Suppressor macrophage (primary cell): Measurements from ENCODE around the gene RFX2.
A peak's percentile ranks its signal among the peaks of the same experiment; 100 is the strongest.
"Not testable (repeated sequence)": the region's sequence is repeated elsewhere in the genome, so short reads cannot be mapped to it uniquely, and the experiment has no call there.

Experiments used
- DNase-seq, 4 experiments: peaks; one replicate each; pipeline ENCODE4 v3.0.0-alpha.2; 2020 to 2022

Gene RFX2

DNA sequence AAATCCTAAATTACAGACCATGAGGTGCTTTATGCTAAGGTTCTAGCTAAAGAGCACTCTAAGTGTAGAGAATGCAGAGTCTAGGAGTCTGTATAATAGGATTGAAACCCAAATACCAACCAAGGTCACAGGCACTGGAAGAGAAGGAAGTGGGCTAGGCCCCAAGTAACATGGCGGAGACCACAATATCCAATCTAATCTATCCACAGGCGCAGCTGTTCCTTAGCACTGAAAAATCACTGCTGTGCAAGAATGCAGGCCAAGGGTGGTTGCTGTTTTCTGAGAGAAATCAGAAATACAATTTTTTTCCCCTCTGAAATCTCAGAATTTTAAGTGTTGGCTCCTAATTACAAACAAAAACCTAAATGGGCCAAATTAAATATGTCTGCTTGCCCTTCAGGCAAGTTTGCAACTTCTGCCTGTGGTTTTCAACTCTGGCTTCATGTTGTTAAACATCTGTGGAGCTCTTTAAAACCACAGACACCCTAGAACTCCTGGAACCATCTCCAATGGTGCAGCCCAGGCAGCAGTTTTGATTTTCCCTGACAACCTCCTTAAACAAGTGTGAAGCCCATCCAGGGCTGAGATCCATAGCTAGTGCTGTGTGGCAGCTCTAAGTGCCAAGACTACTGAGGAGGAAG is 138.5 kb downstream of the RFX2 start:
- no peak for DNase-seq

DNA sequence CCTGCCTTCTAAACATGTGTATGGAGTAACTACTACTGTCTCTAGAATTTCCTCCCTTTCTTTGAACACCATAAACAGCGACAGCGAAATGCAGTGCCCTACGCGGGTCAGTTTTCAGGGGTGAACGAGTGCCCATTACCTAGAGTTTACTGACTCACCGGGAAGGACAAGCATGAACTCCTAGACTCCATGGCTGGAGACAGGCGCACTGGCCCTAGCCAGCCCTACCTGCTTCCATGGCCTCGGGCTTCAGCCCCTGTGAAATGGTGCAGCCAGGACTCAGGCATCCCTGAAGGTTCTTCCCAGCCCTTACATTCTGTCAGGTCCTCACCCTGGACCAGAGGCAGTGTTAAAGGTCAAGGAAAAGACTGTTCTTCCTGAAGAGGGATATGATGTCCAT is 140.8 kb downstream of the RFX2 start:
- DNase-seq = no peak

DNA sequence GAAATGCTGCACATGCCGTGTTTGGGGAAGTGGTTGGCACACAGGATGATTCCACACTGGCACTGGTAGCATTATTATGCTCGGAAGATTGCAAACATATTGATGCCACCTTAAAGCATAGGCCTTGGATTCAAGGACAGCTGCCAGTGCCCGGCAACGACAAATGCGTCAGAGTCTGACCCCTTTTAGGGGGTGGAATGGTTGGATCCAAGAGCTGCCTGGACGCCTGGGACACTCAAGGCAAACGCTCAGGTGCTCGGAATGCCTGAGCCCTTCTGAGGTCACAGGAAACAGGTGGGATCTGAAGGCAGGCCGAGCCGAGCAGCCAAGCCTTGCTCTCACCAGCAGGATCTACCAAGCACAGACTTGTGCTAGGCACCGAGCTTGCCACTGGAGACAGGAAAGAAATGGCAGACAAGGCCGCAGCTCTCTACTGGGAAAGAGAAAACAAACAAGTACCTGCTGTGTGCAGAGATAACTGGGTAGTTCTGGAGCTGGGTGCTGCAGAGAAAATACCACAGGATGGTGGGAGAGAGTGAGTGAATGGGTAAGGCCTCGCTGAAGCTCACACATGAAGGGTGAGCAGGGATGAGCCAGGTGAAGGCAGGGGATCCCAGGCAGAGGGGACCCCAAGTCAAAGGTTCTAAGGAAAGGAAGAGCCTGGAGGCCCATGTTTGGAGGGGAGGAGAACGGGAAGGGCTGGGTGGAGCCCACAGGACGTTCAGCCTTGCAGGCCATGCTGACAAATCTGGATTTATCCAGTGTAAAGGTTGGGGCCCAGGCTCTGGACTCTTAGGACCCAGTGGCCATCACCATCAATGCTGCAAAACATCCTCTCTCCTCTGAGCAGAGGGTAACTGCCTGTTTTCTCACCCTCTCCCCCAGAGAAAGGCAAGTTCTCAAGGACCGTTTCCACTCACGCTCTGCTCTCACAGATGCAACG is 141.6 kb downstream of the RFX2 start:
- DNase-seq = no peak

DNA sequence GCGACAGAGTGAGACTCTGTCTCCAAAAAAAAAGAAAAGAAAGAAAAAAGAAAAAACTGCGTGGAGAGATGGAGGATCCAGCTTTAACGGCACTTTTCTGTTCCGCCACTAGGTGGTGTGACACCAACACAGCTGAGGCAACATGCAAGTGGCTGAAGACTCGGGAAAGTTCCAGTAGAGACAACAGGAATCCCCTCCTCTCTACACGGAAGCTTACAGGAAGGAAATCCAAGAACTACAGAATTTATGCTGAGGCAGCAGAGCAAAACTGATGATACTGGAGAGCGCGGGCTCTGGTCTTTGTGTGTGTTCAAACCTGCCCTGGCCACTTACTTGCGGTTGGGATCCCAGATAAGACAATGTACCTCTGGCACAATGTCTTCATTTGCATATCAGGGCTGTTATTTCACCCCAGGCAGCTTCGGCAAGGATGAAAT is 142.3 kb downstream of the RFX2 start:
- peak; percentile 74 to 83 (median 80) for DNase-seq

DNA sequence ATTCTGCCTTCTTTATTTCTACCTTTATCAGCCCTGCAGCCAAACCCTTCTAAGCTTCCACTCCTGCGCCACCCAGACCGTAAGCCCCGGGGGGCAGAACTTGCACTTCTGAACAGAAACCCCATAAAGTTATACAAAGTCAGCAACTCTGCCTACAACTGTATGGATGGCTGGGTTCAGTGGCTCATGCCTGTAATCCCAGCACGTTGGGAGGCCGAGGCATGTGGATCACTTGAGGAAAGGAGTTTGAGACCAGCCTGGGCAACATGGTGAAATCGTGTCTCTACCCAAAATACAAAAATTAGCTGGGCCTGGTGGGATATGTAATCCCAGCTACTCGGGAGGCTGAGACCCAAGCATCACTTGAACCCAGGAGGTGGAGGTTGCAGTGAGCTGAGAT is 142.7 kb downstream of the RFX2 start:
- no peak for DNase-seq

DNA sequence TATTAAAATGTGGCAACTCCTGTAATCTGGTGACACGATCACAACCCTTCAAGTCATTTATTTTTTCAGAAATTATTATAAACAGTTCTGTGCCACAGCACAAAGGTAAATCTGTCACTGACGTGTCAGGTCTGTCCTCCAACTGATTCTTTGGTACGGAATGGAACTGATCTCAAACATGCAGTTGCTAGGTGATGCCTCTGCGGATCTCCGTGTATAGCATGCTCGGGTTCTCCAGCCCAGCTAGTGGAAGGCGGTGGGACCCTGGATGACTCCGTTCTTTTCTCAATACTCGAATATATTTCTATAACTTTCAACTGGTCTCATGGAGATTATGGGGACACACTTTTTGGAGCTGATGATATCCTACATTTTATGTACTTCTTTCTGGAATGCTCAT is 143.4 kb downstream of the RFX2 start:
- no peak for DNase-seq

DNA sequence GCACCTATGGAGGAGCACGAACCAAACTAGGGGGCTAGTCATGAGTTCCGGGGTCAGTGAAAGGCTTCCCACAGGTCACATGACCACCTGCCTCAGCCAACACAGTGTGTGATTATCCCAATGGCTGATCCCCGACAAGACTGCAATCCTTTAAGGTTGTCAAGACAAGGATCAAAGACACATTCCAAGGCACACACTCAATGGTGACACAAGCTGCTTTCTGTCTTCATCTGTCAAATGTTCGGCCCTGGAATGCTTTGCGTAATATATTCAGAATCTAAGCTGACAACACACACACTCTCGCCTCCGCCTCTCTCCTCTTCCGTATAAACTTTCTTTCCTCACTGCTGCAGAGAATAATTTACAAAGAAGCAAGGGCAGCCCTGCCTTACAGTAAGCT is 144.1 kb downstream of the RFX2 start:
- DNase-seq = no peak

DNA sequence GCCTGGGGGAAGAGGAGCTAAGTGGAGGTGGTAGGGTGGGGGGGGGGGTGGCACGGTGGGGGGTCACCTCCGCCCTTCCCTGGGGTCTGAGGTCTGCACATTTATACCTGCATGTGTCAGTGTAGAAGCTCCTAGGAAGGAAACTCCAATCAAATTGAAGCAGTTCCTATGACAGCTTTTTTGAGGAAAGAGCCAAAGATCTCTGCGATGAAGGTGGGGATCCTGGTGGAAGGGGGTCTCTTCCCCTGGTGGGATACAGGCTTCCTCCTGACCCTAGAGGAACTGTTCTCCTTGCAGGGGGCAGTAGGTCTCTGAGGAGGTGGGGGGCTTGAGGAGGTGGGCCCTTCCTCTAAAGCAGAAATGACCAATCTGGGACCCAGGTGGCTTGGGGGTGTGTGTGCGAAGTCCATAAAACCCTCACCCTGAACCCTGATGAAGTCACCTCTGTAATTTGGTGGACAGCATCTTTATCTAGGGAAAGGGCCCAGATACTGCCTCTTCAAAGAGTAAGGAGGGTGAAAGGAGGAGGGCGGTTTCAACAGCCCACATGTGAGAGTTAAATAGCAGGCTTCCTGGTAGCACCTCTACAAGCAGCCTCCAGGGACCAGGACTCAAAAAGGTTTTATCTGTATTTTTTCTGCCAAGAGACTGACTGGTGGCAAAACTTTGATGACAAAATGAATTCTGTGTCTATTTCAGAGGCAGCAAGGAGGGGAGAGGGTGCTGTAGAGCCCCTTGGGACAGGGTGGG is 145.3 kb downstream of the RFX2 start:
- no peak for DNase-seq

DNA sequence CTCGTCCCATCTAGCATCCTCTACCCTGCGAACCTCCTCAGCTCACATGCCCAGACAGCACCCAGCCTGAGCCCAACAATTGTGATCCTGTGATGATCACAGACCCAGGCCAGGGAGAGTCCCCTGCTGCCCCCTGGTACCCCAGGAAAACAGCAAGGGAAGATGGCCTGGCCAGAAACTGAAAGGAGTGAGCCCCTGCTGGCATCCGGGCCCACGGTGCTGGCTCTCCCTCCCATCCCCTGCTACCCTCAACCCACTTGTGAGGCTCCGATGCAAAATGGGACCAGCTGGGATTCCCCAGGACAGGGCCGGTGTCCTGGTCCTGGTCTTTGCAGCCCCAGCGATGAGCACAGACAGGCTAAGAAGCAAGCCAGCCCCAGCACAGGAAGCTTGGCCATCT is 146.4 kb downstream of the RFX2 start:
- no peak for DNase-seq

DNA sequence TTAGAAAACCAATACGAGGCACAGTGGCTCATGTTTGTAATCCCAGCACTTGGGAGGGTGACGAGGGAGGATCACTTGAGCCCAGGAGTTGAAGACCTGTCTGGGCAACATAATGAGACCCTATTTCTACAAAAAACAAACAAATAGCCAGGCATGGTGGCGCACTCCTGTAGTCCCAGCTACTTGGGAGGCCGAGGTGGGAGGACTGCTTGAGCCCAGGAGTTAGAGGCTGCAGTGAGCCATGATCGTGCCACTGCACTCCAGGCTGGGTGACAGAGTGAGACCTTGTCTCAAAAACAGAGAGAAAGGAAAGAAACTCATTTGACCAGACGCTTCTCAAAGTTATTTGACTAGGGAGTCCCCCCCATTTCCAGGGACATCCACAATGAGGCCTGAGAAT is 147.0 kb downstream of the RFX2 start:
- not testable (repeated sequence) for DNase-seq

DNA sequence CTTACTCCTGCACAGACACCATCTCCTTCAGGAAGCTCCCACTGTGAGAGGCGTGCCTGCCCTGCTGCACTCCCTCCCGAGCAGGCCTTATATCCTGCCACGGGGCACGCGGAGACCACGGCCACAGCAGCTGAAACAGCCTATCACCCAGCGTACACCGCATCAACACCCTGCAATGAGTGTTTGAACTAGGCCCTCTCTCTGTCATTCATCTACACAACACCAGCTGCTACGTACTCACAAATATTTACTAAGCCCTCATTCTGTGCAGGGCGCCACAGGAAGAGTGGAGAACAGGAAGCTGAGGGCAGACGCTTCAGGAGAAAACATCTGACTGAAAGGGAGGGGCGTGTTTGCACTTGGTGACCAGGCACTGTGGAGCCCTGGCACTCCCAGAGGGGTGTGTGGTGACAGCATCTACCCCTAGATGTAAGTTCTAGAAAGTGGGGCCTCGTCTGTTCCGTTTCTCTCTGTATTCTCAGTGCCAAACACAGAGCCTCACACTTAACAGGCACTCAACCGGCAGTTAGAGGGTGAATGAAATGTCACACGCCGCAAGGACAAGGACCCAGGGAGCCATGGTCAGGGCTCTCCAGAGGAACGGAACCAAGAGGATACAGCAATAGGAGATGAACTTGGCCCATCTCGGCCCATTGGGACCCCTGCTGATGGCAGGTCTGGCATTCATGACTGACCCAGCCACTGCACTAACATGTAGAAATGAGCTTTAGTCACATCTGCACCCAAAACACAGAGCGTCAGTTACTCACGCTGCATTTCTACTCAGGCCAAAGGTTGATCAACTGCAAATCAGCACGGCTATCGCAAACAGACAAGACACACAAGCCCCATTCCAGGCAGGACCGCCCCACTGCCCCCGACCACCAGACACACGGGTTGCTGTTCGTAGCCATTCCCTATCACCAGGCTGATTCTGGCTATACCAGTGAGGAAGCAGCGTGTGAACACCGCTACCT is 148.0 kb downstream of the RFX2 start:
- DNase-seq = peak; percentile 78 to 88 (median 86)

DNA sequence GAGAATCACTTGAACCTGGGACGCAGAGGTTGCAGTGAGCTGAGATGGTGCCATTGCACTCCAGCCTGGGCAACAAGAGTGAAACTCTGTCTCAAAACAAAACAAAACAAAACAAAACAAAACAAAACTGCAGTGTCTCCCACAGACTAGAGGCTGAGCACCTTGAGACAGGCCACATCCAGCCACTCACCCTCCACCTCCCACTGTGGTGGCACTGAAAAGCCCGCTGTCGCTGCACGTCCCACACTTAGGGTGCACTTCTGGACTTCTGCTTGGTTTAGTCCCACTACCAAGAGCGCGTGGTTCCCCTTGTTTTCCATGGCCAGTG is 148.7 kb downstream of the RFX2 start:
- not testable (repeated sequence) for DNase-seq

DNA sequence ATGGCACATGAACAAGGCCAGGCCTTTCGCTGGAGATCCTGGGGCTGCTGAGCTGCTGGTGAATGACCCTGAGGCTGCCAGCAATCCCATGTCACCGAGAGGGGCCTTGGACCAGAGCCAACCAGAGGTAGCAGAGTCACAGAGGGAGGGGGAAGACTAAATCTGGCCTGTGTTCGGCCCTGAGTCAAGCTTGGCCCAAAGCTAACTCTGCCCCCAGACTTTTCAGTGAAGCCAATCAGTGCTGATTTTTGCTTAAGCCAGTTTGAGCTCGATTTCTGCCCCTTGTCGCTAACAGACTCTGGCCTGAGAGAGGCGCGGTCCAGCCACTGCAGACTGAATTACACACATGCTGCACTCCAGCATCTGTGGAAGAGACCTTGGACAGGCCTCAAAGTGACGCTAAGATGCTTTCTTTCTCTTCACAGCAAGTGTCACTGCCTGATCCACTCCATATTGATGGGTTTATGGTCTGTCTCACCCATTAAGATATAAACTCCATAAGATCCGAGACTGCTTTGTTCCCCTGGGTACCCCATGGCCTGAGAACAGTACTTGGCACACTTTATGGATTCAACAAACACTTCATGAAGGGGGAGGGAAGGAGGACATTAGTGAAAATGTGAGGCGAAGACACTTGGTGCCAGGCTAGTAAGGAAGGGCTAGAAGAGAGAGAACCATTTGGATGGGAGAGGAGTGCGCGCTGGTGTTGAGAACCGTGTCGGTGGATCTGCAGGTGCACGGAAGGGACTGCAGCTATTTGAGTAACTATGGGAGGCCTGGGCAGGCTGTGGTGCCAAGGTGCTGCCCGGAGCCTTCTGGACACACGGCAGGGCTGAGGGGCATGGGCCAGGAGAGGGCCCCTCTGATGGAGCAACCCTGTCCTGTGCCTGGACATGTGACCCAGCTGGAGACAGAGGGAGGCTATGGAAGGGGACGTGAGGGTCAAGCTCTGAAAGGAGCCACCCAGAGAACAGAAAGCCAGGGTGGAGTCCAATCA is 150.0 kb downstream of the RFX2 start:
- DNase-seq = no peak

DNA sequence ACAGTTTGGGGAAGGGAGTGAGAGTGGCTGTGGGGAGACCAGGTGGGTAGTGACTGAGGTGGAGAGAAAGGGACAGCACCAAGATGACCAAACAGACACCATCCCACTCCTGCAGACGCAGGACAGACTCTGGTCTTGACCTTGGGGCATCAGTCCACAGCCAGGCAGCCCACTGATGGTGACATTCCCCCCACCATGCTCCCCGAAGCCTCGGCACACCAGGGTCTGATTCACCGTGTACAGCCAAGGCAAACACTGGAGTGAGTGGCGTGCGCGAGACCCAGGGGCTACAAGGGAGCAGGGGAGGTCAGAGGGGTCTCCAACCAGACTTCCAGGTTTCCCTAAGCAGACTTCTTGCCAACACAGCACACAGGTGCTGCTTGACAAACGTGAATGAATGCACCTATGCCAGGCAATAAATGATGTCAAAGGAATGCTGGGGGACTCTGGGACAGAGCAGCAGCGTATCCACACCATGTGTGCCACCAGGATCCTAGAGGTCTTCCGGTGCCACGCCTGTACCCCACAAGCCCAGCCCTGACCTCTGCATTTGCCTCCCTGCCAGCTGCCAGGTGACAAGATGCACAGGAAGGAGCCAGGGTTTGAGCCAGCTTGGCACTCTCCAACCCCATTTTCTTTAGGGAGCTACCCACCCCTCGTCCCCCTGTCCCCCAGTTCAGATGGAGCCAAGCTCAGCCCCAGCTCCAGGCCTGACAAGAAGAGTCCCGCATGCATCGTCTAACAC is 150.9 kb downstream of the RFX2 start:
- DNase-seq = no peak

DNA sequence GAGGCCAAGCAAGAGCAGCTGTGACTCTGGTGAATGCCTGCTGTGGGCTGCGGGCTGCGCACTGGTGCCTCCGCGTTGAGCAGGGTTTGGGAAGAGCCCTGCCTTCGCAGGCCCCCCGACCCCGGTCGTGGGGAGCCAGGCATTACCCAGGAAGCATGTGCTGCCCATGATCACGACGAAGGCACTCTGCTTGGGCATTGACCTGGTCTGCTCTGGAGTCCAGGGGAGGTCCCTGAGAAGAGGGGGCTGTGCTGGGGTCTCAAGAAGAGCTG is 151.5 kb downstream of the RFX2 start:
- DNase-seq = no peak

DNA sequence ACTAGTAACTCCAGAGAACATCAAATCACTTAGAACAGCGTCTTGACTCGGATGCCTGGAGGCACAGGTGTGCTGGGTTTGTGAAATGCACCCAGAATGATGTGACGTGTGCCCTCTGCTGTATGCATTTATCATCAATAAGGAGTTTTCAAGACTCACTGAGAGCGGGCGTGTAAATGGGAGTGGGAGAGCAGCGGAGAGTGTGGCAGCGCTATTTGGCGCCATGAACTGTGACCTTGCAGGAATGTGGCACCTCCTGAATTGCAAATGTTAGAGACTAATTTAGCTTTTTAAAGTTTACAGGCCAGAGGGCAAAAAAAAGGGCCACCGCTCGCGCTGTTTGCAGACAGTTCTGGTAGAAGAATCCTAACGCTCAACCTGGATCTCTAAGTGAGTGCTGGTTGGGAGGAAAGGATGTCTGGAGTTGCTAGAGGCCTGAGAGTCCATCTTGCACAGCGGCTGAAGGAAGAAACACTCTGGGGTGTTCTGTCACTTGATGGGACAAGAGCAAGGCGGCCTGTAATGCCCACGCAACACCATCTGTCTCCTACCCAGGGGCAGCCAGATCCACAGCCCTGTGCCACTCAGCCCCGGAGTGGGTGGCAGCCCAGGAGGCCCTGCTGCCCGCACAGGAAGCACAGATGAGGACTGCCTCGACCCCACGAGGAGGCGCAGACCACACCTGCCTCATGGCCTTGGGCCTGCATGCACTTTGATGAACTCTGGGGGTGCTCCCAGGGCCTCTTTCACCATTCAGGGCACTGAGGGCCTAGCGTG is 152.0 kb downstream of the RFX2 start:
- DNase-seq = no peak

DNA sequence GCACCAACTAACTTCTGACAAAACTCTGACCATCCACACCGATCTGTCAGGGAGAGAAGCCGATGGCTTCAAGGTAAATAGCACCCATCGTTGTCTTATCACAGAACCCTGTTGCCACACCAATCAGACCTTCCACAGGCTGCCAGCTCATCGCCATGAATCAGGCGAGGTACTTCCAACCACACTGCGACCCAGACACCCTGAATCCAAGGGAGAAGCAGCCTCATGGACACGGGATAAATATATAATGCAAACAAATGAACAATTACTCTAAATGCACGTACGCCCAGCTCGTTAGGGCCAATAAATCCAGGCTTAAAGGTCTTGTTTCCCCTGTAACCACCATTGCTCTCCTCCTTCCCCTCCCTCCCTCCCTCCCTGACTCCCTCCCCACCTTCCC is 153.1 kb downstream of the RFX2 start:
- no peak for DNase-seq

DNA sequence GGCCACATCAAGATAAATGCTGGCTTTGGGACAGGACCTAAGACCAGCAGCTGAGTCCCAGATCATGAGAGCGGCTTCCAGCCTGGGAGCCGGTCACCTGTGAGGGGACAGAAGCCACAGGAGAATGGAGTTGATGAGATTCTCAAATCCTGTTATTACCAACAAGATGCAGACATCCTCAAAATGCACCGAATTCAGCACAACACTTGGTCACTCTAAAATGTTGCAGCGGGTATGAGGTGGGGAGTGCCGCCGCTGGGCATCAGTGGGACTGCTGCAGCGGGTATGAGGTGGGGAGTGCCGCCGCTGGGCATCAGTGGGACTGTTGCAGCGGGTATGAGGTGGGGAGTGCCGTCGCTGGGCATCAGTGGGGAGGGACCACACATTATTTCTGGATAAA is 153.6 kb downstream of the RFX2 start:
- no peak for DNase-seq

DNA sequence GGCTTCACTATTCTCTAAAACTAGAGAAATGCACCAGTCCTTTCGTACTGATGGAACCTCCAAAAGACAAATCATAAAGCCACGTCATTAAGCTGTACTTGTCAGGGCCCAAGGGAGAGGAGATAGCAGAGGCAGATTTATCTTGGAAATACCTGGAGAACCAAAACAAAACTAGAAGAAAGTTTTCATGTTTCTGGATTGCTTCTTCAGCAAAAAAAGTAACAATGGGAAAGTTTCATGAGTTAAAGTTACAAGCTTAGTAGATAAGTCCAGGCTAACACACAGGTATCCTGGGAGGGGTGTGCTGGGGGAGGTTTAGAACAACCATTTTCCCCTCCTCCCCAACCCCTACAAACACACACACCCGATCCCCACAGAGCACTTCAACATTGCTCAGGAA is 154.0 kb downstream of the RFX2 start:
- no peak for DNase-seq

DNA sequence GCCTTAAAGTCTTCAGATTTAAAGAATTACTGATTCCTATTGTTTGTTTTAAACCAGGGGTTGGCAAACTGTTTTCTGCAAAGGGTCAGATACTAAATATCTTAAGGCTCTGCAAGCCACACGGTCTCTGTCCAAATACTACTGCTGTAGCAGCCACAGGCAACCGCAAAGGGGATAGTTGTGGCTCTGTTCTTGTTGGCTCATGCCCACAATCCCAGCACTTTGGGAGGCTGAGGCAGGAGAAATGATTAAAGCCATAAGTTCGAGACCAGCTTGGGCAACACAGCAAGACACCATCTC is 154.7 kb downstream of the RFX2 start:
- no peak for DNase-seq
